G401.6 (cell line): ENCODE data around the gene KRTAP10-2.
"Not testable (repeated sequence)": the region's sequence is repeated elsewhere in the genome, so short reads cannot be mapped to it uniquely, and the experiment has no call there.

Source experiments
- FAIRE-seq: peaks from 2 replicates; lab custom pipeline; 2012; peaks lifted over from hg19 to GRCh38; lab: Jason Lieb, UNC

The KRTAP10-2 gene

GRCh38 chr21:44583089-44583799, 31.9 kb upstream of the KRTAP10-2 start:
- FAIRE-seq, result no peak

GRCh38 chr21:44582055-44582454, 30.8 kb upstream of the KRTAP10-2 start:
- no peak for FAIRE-seq

GRCh38 chr21:44581158-44581557, 29.9 kb upstream of the KRTAP10-2 start:
- no peak for FAIRE-seq

- FAIRE-seq, result not testable (repeated sequence)
Measured at GRCh38 chr21:44580231-44580821, 29.0 kb upstream of the KRTAP10-2 start, which contains the start of gene KRTAP10-5. TSS of gene KRTAP10-5 (minus strand) at chr21:44580604. CDS start at chr21:44580578, 26 bp downstream.

- FAIRE-seq, result no peak
Measured at GRCh38 chr21:44579833-44580144, 28.5 kb upstream of the KRTAP10-2 start.

GRCh38 chr21:44579056-44579832, 27.9 kb upstream of the KRTAP10-2 start:
- FAIRE-seq, result no peak

- FAIRE-seq, result no peak
Measured at GRCh38 chr21:44578371-44579055, 27.2 kb upstream of the KRTAP10-2 start.

- no peak for FAIRE-seq
Measured at GRCh38 chr21:44576025-44576420, 24.7 kb upstream of the KRTAP10-2 start.

- no peak for FAIRE-seq
Measured at GRCh38 chr21:44575307-44576024, 24.2 kb upstream of the KRTAP10-2 start.

- FAIRE-seq, result no peak
Measured at GRCh38 chr21:44574457-44575306, 23.4 kb upstream of the KRTAP10-2 start.

- not testable (repeated sequence) for FAIRE-seq
Measured at GRCh38 chr21:44573630-44574456, 22.5 kb upstream of the KRTAP10-2 start, which contains the start of gene KRTAP10-4. TSS of gene KRTAP10-4 (plus strand) at chr21:44573729. CDS start at chr21:44573759, 30 bp downstream.

GRCh38 chr21:44572959-44573583, 21.8 kb upstream of the KRTAP10-2 start:
- no peak for FAIRE-seq

- FAIRE-seq, result no peak
Measured at GRCh38 chr21:44571844-44572782, 20.8 kb upstream of the KRTAP10-2 start.

- no peak for FAIRE-seq
Measured at GRCh38 chr21:44571296-44571695, 20.0 kb upstream of the KRTAP10-2 start.

- no peak for FAIRE-seq
Measured at GRCh38 chr21:44569861-44570517, 18.7 kb upstream of the KRTAP10-2 start.

GRCh38 chr21:44568667-44569556, 17.6 kb upstream of the KRTAP10-2 start:
- FAIRE-seq, result no peak

GRCh38 chr21:44568261-44568660, 17.0 kb upstream of the KRTAP10-2 start:
- no peak for FAIRE-seq
